ENCODE results near the gene FILIP1. TPM values are rescaled to one million over a fixed set of nuclear protein-coding genes. Genes with fewer than 3 reads are reported as not detected.

The FILIP1 gene
- total RNA-seq, 2 experiments from 2014 or later: not detected

DNA sequence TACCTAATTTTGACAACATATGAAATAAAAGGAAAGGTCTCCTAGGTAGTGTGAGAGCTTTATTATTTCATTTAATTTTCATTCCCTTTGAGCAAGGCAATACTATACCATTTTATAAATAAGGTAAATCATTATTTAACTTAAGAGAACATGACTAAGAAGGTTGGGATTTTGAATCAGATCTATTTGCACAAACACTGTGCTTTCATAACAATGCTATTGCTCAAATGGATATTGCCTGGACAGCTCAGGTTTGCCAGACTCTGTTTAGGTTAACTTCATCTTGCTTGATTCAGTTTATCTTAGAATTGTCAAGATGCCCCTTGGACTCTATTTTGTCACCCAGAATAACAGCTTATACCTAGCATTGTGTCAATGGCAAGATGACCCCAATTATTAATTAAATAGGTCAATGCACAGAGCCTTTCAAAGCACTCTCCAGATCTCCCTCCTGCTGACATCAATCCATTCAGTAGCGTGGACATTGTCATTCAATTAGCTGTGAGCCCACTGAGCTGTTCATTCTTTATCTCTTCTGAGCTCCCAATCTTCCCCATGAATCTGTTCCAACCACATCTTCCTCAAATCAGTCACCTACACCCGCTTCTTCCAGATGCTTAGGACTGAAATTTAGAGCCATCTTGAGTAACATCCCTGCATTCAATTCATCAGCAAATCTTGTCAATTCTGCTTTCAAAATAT lies 166.9 kb downstream of the FILIP1 start:
- H3K9me3 Mint-ChIP-seq: no peaks in the 10 kb centered on the region
- no peak overlapping the region for H3K27ac Mint-ChIP-seq
- no peaks in the 10 kb centered on the region for H3K36me3 Mint-ChIP-seq (ENCODE audit: low read depth)
- H3K4me1 Mint-ChIP-seq (ENCODE audit: low read depth): no peaks in the 10 kb centered on the region
- intact Hi-C loops (cut with micrococcal nuclease): no loop called here
- CTCF ChIA-PET: interaction anchor here (1.0 to 1.6 kb wide), 3 partner anchors 59 to 163 kb away, joined by 3 read pairs; no protein-coding TSS in a partner anchor
- DNase-seq: no peak
- peaks cover 8% of the 10 kb centered on the region for H3K27me3 Mint-ChIP-seq (ENCODE audit: low read depth)
- no peak overlapping the region for H3K4me3 Mint-ChIP-seq

DNA sequence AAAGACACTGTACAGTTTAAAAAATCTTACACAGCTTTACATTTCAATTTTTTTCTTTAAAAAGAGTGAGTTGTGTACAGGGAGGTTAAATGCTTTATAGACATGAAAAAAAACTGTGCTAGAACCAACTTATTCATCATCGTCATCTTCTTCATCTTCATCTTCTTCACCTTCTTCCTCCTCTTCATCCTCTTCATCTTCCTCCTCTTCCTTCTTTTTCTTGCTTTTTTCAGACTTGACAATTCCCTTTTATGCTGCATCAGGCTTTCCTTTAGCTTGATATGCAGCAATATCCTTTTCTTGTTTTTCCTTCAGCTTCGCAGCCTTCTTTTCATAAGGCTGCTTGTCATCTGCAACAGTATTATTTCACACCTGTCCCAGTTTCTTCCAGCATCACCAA lies 174.7 kb downstream of the FILIP1 start:
- CTCF ChIA-PET: no interaction called here
- H3K4me3 Mint-ChIP-seq: no peak overlapping the region
- intact Hi-C loops (cut with micrococcal nuclease): no loop called here

DNA sequence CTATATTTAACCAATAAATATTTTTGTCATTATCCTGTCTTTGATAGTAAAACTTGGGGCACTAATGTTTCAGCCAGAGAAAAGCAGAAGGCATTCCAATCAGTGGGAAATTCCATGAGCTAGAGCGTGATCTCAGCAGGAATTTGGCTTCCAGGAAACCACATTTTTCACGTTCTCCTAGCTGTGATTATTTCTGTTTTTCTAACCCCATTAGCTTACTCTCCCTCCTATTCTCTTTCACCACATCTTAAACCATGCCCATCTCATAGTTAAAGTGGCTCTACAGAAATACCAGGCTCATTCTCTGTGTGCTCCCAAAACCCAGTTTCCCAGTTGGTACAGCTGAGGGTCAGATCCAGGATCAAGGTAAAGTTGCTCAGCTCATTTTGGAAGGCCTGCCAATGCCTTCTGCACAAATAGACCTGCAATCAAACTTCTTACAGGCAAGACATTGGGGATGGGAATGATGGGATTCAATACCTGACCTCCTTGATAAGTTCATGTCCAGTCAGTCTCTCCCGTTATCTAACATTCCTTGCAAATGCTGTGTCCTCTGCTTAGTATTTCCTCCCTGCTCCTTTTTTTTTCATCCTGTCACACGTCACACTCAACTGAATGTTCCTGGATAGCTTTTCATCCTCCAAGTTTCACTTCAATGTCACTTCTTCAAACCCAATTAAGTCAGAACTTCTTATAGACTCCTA lies 175.9 kb downstream of the FILIP1 start:
- Mint-ChIP-seq H3K27ac (no peak overlapping the region), H3K27me3 (ENCODE audit: low read depth) (peaks cover 33% of the 10 kb centered on the region), H3K9me3 (no peaks in the 10 kb centered on the region), H3K4me3 (no peak overlapping the region), H3K4me1 (ENCODE audit: low read depth) (no peaks in the 10 kb centered on the region), H3K36me3 (ENCODE audit: low read depth) (no peaks in the 10 kb centered on the region)
- CTCF ChIA-PET: interaction anchor here (0.5 to 0.9 kb wide), 3 partner anchors 50 to 229 kb away, joined by 3 read pairs; no protein-coding TSS in a partner anchor
- DNase-seq: no peak
- intact Hi-C loops (cut with micrococcal nuclease): no loop called here

More for the DNA sequence above, 174.7 kb downstream of the FILIP1 start:
- Mint-ChIP-seq H3K27ac (no peak overlapping the region), H3K36me3 (ENCODE audit: low read depth) (no peaks in the 10 kb centered on the region), H3K4me1 (ENCODE audit: low read depth) (no peaks in the 10 kb centered on the region), H3K9me3 (no peaks in the 10 kb centered on the region), H3K27me3 (ENCODE audit: low read depth) (peaks cover 22% of the 10 kb centered on the region)
- no peak for DNase-seq

DNA sequence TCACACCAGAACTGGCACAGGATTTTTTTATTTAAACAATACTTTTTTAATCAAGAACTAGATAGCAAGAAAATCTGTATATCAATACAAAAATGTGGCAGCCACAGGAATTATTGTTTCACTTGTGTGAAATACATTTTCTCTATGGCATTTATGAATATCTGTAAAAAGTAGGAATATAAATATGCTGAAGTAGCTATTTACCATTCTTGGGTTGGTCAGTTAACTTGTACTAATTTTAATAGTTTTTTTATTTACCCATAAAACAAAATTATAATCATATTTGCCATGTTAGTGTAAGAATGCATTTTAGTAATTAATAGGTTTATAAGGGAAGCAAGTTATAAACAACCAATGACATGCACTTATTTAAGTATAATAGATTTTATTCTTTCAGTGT lies 177.6 kb downstream of the FILIP1 start:
- H3K27ac Mint-ChIP-seq: no peak overlapping the region
- CTCF ChIA-PET: interaction anchor here (0.7 kb wide), 1 partner anchor 10 kb away, joined by 3 read pairs; no protein-coding TSS in a partner anchor
- no peak overlapping the region for H3K4me3 Mint-ChIP-seq
- H3K4me1 Mint-ChIP-seq (ENCODE audit: low read depth): no peaks in the 10 kb centered on the region
- intact Hi-C loops (cut with micrococcal nuclease): no loop called here
- no peak for DNase-seq
- no peaks in the 10 kb centered on the region for H3K36me3 Mint-ChIP-seq (ENCODE audit: low read depth)
- H3K9me3 Mint-ChIP-seq: no peaks in the 10 kb centered on the region
- H3K27me3 Mint-ChIP-seq (ENCODE audit: low read depth): peaks cover 37% of the 10 kb centered on the region

DNA sequence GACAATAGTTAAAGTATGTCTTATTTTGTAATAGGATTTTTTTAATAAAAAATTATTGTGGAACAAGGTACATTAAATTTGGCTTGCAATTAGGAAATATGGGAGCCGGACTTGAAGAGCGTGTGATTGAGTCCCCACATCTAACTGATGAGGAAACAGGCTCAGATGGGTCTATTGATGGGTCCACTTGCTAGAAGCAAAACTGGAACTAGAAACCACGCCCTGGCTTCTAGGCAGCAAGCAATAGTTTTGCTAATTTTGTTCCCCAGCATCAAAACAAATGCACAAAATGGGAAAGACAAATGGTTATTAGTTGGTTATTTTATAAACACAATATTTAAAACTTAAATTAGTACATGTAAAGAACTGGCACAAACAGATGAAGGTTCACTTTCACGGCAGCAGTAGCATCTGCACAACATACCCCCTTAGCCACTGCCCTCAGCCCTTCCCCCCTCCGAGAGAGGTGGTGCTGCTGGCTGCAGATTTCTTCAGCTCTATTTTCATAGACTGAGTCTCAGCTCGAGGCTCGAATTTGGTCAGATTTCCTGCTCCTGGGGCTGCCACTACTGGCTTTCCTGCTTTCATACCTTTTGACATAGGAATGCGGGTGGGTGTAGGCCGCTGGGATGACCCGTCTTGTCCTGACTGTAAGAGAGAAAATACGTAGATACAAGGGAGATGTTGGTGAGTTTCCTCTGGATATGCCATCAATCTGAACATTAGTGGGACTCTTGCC lies 185.2 kb downstream of the FILIP1 start:
- Mint-ChIP-seq H3K4me1 (ENCODE audit: low read depth) (peaks cover 2% of the 10 kb centered on the region), H3K27ac (no peak overlapping the region), H3K36me3 (ENCODE audit: low read depth) (no peaks in the 10 kb centered on the region), H3K27me3 (ENCODE audit: low read depth) (peaks cover 12% of the 10 kb centered on the region), H3K9me3 (no peaks in the 10 kb centered on the region), H3K4me3 (no peak overlapping the region)
- no peak for DNase-seq
- CTCF ChIA-PET: no interaction called here
- intact Hi-C loops (cut with micrococcal nuclease): no loop called here

DNA sequence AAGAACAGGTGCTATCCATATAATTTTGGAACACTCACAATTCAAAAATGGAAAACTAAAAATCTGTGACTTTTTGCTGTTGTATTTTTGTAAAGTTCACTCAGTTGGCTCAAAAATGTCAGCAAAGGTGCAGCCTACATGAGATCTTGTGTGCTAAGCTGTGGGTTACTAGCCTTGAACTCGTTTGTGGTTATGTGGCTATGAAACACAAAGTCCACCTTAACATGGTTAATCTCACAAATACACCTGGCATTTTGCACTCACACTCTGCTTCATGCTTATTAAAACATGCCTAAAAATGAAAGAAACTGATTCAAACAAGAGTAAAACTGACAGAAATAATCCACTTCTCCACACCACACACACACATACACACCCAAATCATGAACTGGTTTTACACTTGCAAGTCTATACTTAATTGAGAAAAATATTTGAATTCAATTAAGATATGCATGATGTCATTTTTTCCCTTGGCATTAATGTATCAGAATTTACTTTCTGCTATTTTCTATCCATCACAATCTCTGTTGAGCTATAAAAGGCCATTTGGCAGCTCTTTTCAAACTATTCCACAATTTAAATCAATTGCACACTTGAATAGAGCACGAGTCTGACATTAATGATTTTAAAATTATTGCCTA lies 186.1 kb downstream of the FILIP1 start:
- CTCF ChIA-PET: interaction anchor here (0.8 kb wide), 1 partner anchor 129 kb away, joined by 3 read pairs; no protein-coding TSS in a partner anchor
- intact Hi-C loops (cut with micrococcal nuclease): no loop called here
- H3K4me1 Mint-ChIP-seq (ENCODE audit: low read depth): peaks cover 2% of the 10 kb centered on the region

DNA sequence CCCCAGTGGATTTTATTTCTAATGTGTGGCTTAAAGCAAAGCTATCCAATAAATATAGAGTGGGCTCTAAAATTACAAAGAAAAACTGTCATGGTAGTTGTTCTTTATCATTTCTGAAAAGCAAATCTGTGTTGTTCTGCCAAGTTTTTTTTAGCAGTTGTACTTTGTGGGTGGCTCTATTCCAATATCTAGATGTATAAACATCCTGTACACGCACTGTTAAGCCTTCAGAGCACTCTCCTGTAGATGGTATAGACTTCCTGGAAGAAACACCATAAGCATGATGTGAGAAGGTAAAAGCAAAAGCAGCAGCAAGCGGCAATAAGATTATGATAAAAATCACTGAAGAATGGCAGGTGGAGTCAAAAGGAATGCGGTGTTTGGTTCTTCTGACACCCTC lies 187.5 kb downstream of the FILIP1 start:
- no peak overlapping the region for H3K27ac Mint-ChIP-seq
- DNase-seq: no peak
- peaks cover 2% of the 10 kb centered on the region for H3K4me1 Mint-ChIP-seq (ENCODE audit: low read depth)
- intact Hi-C loops (cut with micrococcal nuclease): no loop called here
- H3K36me3 Mint-ChIP-seq (ENCODE audit: low read depth): no peaks in the 10 kb centered on the region
- H3K4me3 Mint-ChIP-seq: no peak overlapping the region
- CTCF ChIA-PET: interaction anchor here (1.3 to 1.4 kb wide), 2 partner anchors 9 to 10 kb away, joined by 3 to 4 read pairs; no protein-coding TSS in a partner anchor
- no peaks in the 10 kb centered on the region for H3K27me3 Mint-ChIP-seq (ENCODE audit: low read depth)
- no peaks in the 10 kb centered on the region for H3K9me3 Mint-ChIP-seq

More for the DNA sequence above, 186.1 kb downstream of the FILIP1 start:
- H3K27me3 Mint-ChIP-seq (ENCODE audit: low read depth): peaks cover 4% of the 10 kb centered on the region
- no peak for DNase-seq
- H3K9me3 Mint-ChIP-seq: no peaks in the 10 kb centered on the region
- no peak overlapping the region for H3K27ac Mint-ChIP-seq
- H3K36me3 Mint-ChIP-seq (ENCODE audit: low read depth): no peaks in the 10 kb centered on the region
- no peak overlapping the region for H3K4me3 Mint-ChIP-seq

DNA sequence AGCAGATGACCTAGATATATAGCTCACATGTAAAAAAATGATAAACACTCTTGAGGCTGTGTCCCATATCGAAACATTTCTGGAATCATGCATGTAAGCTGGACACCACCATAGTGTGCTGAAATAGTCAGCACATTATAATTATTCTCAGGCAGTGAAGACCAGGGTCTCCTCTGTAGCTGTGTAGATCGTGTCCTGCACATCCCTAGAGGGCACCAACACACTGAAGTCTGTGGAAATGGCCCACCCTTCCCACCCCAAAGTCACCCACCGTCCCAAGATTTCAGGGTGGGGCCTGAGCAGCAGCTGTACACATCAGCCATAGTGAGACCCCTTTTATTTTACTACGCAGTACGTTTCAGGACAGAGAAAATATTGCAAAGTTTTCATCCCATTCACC lies 188.0 kb downstream of the FILIP1 start:
- Mint-ChIP-seq H3K4me3 (no peak overlapping the region), H3K9me3 (no peaks in the 10 kb centered on the region), H3K27me3 (ENCODE audit: low read depth) (no peaks in the 10 kb centered on the region), H3K36me3 (ENCODE audit: low read depth) (no peaks in the 10 kb centered on the region), H3K4me1 (ENCODE audit: low read depth) (peaks cover 2% of the 10 kb centered on the region), H3K27ac (no peak overlapping the region)
- DNase-seq: no peak
- CTCF ChIA-PET: interaction anchor here (1.1 to 1.4 kb wide), 3 partner anchors 8 to 11 kb away, joined by 3 to 4 read pairs (median 4); no protein-coding TSS in a partner anchor
- intact Hi-C loops (cut with micrococcal nuclease): no loop called here

DNA sequence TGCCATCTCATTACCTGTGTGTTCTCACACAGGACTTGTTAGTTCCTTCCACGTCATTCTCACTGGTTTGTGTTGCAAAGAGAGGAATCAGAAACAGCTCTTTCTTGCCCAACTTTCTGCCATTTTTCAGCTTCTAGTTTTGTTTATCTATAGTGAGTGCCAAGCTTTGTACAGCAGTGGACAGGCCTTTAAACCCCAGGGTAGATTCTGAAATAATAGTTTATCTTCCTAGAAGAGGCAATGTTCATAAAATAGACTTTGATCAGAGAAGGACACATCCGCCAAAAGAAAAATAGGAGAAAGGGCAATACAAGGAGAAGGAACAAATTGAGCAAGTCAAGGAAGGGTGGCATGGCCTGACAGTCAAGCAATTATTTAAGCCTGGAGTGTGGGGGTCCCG lies 191.3 kb downstream of the FILIP1 start:
- Mint-ChIP-seq H3K4me1 (ENCODE audit: low read depth) (peaks cover 2% of the 10 kb centered on the region), H3K4me3 (no peak overlapping the region), H3K9me3 (no peaks in the 10 kb centered on the region), H3K27me3 (ENCODE audit: low read depth) (no peaks in the 10 kb centered on the region), H3K27ac (no peak overlapping the region), H3K36me3 (ENCODE audit: low read depth) (no peaks in the 10 kb centered on the region)
- CTCF ChIA-PET: no interaction called here
- no peak for DNase-seq
- intact Hi-C loops (cut with micrococcal nuclease): no loop called here

DNA sequence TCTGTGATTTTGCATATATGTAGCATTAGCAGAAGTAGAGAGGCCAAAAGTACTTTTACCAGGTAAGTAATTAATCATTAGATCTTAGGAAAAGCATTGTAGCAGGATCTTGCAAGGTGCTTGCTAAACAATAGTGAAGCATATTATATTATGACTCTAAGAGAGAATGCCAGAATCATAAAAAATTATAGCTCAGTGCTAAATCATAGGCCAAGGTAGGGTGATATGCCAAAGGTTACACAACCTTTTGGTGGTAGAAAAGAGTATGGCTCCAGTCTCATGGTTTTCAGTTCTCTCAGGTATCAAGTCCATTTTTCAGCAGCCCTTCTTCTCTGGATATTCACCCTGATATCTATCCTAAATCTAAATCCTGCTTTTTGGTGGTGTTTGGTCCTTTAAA lies 192.1 kb downstream of the FILIP1 start:
- CTCF ChIA-PET: no interaction called here
- Mint-ChIP-seq H3K27me3 (ENCODE audit: low read depth) (no peaks in the 10 kb centered on the region), H3K36me3 (ENCODE audit: low read depth) (no peaks in the 10 kb centered on the region), H3K4me1 (ENCODE audit: low read depth) (peaks cover 2% of the 10 kb centered on the region), H3K27ac (no peak overlapping the region), H3K4me3 (no peak overlapping the region), H3K9me3 (no peaks in the 10 kb centered on the region)
- intact Hi-C loops (cut with micrococcal nuclease): no loop called here
- no peak for DNase-seq

DNA sequence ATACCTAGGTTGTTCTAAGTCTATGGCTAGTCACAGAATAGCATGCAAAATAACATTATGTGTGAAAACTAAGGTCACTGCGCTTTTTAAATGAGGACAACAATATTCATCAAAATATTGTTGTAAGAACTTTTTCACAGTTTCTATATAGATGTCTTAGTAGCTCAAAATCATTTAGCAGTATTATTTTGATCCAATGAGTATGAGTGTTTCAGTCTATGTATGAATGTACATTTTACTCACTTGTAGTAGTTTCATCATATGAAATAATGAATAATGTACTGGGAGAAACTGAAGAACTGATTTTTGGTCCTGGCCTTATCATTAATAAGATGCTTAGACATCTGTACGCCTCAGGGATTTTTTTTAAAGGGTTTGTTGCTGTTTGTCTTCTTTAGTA lies 192.5 kb downstream of the FILIP1 start:
- intact Hi-C loops (cut with micrococcal nuclease): no loop called here
- Mint-ChIP-seq H3K27me3 (ENCODE audit: low read depth) (no peaks in the 10 kb centered on the region), H3K36me3 (ENCODE audit: low read depth) (no peaks in the 10 kb centered on the region), H3K4me3 (no peak overlapping the region), H3K9me3 (no peaks in the 10 kb centered on the region), H3K4me1 (ENCODE audit: low read depth) (peaks cover under 1% of the 10 kb centered on the region), H3K27ac (no peak overlapping the region)
- no peak for DNase-seq
- CTCF ChIA-PET: no interaction called here

DNA sequence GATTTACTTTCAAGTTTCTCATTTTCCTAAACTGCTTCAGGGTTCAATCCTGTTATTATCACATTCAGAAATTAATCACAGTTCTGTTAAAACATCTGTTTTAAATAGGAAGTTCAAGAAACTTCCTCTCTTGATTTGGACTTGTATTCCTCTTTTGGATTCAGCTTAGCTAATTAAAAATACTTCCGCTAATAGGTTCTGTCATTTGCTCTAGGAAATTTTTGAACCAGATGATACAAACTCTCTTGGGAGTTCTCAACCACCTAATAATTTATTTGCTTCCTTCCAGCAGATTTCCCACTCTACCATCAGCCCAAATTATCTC lies 193.1 kb downstream of the FILIP1 start:
- intact Hi-C loops (cut with micrococcal nuclease): no loop called here
- no peaks in the 10 kb centered on the region for H3K27me3 Mint-ChIP-seq (ENCODE audit: low read depth)
- CTCF ChIA-PET: interaction anchor here (0.8 kb wide), 1 partner anchor 30 kb away, joined by 3 read pairs; no protein-coding TSS in a partner anchor
- H3K27ac Mint-ChIP-seq: no peak overlapping the region
- H3K4me3 Mint-ChIP-seq: no peak overlapping the region
- no peaks in the 10 kb centered on the region for H3K4me1 Mint-ChIP-seq (ENCODE audit: low read depth)
- no peaks in the 10 kb centered on the region for H3K9me3 Mint-ChIP-seq
- no peaks in the 10 kb centered on the region for H3K36me3 Mint-ChIP-seq (ENCODE audit: low read depth)
- DNase-seq: no peak

Measured in activated naive CD4-positive, alpha-beta T cell treated with anti-CD3 and anti-CD28 coated beads for 36 hours (primary cell).